EH (cell line): ENCODE results near the gene AGRN.

Experiments used
- DNase-seq: peaks from one replicate; pipeline ENCODE4 v3.0.0-alpha.2; 2015; ENCODE audit warnings: low read depth

Gene AGRN

GRCh38 chr1:1038694-1039093, 18.8 kb downstream of the AGRN start:
- no peak for DNase-seq

- no peak for DNase-seq
Measured at GRCh38 chr1:1039145-1039910, 19.4 kb downstream of the AGRN start.

- DNase-seq, result peak; percentile 92
Measured at GRCh38 chr1:1040004-1040991, 20.4 kb downstream of the AGRN start.

GRCh38 chr1:1041092-1041523, 21.2 kb downstream of the AGRN start:
- DNase-seq, result no peak

GRCh38 chr1:1041873-1042272, 22.0 kb downstream of the AGRN start:
- no peak for DNase-seq

GRCh38 chr1:1042835-1043234, 22.9 kb downstream of the AGRN start:
- no peak for DNase-seq

- no peak for DNase-seq
Measured at GRCh38 chr1:1043411-1043810, 23.5 kb downstream of the AGRN start.

GRCh38 chr1:1043921-1044320, 24.0 kb downstream of the AGRN start:
- no peak for DNase-seq

- no peak for DNase-seq
Measured at GRCh38 chr1:1044455-1045078, 24.6 kb downstream of the AGRN start.

- no peak for DNase-seq
Measured at GRCh38 chr1:1045129-1045528, 25.2 kb downstream of the AGRN start.

GRCh38 chr1:1046243-1046642, 26.3 kb downstream of the AGRN start:
- no peak for DNase-seq

- DNase-seq, result no peak
Measured at GRCh38 chr1:1046767-1047166, 26.8 kb downstream of the AGRN start.

- no peak for DNase-seq
Measured at GRCh38 chr1:1047407-1047806, 27.5 kb downstream of the AGRN start.

GRCh38 chr1:1047963-1048362, 28.0 kb downstream of the AGRN start:
- DNase-seq, result no peak

GRCh38 chr1:1048765-1049164, 28.8 kb downstream of the AGRN start:
- no peak for DNase-seq

GRCh38 chr1:1049318-1050165, 29.6 kb downstream of the AGRN start:
- no peak for DNase-seq

GRCh38 chr1:1050577-1051052, 30.7 kb downstream of the AGRN start:
- no peak for DNase-seq

GRCh38 chr1:1051127-1051810, 31.3 kb downstream of the AGRN start:
- DNase-seq, result no peak

- DNase-seq, result no peak
Measured at GRCh38 chr1:1052003-1052840, 32.3 kb downstream of the AGRN start.

GRCh38 chr1:1053022-1053421, 33.1 kb downstream of the AGRN start:
- no peak for DNase-seq
